Activated CD4-positive, alpha-beta T cell treated with anti-CD3 and anti-CD28 coated beads for 36 hours (primary cell): ENCODE data around the gene ZSCAN5B. TPM values are rescaled to one million over a fixed set of nuclear protein-coding genes. Genes with fewer than 3 reads are reported as not detected.
"Not testable (repeated sequence)": the region's sequence is repeated elsewhere in the genome, so short reads cannot be mapped to it uniquely, and the experiment has no call there.

ENCODE experiments used
- ATAC-seq: fragments of 200-7000 bp; cut with Tn5 transposase; one replicate; pipeline ENCODE4 v1.10.0; 2021; ENCODE audit warnings: mild to moderate bottlenecking, moderate library complexity
- CTCF ChIA-PET: fragments of 350-600 bp; sonication (Branson Sonifier 250); formaldehyde crosslinking; loops from one replicate; lab custom pipeline; 2021; ENCODE audit warnings: antibody characterized with exemption; lab: Charles Lee
- POLR2A ChIA-PET: fragments of 350-600 bp; sonication (Branson Sonifier 250); formaldehyde crosslinking; loops from one replicate; lab custom pipeline; 2021; ENCODE audit warnings: antibody characterized with exemption, inconsistent platforms; lab: Charles Lee
- DNase-seq: peaks from one replicate; pipeline ENCODE4 v3.0.0-alpha.2; 2020
- H3K27ac Mint-ChIP-seq: one replicate; pipeline ENCODE4 v1.8.0; 2021; ENCODE audit warnings: mixed read lengths
- H3K27me3 Mint-ChIP-seq: one replicate; pipeline ENCODE4 v1.8.0; 2021; ENCODE audit warnings: mixed read lengths
- H3K36me3 Mint-ChIP-seq: one replicate; pipeline ENCODE4 v1.8.0; 2021; ENCODE audit warnings: low read depth, mixed read lengths
- H3K4me1 Mint-ChIP-seq: one replicate; pipeline ENCODE4 v1.8.0; 2021; ENCODE audit warnings: mixed read lengths
- H3K4me3 Mint-ChIP-seq: one replicate; pipeline ENCODE4 v1.8.0; 2021; ENCODE audit warnings: mild to moderate bottlenecking, moderate library complexity, mixed read lengths
- H3K9me3 Mint-ChIP-seq: one replicate; pipeline ENCODE4 v1.8.0; 2021; ENCODE audit warnings: low read depth, mixed read lengths
- intact Hi-C, 2 experiments: fragments of 100-400 bp; cut with DNase I in 1 of 2; cut with micrococcal nuclease in 1 of 2; formaldehyde crosslinking; loops; one replicate each; pipeline versions ENCODE4 v1.14.2 to v1.15.1; 2022 to 2024; cut with DNase I, micrococcal nuclease
- total RNA-seq, 2 experiments: library from RNA; stranded (reverse); gene quantifications; one replicate each; pipeline ENCODE4 v1.2.3, GENCODE V29; 2021

ZSCAN5B gene
- total RNA-seq, 2 experiments from 2014 or later: not detected

- DNase-seq (no peak), ATAC-seq (no peak)
- Mint-ChIP-seq H3K4me1 (no peaks in the 10 kb centered on the region), H3K36me3 (no peaks in the 10 kb centered on the region), H3K4me3 (no peak overlapping the region), H3K27me3 (peaks cover 11% of the 10 kb centered on the region), H3K9me3 (no peaks in the 10 kb centered on the region), H3K27ac (no peak overlapping the region)
- intact Hi-C loops: no loop called here
- POLR2A ChIA-PET: no interaction called here
- CTCF ChIA-PET: interaction anchor here (0.7 kb wide), 1 partner anchor 125 kb away, joined by 3 read pairs; no protein-coding TSS in a partner anchor
These were observed 11.5 kb upstream of the ZSCAN5B start for GRCh38 chr19:56209091-56209490.

GRCh38 chr19:56207581-56207980, 10.0 kb upstream of the ZSCAN5B start:
- ATAC-seq, H3K9me3 Mint-ChIP-seq, CTCF ChIA-PET, POLR2A ChIA-PET, H3K4me1 Mint-ChIP-seq, H3K27me3 Mint-ChIP-seq, H3K36me3 Mint-ChIP-seq, H3K4me3 Mint-ChIP-seq, DNase-seq, intact Hi-C loops, H3K27ac Mint-ChIP-seq: not testable (repeated sequence)

- intact Hi-C loops: no loop called here
- no peaks in the 10 kb centered on the region for H3K36me3 Mint-ChIP-seq
- H3K27me3 Mint-ChIP-seq: peaks cover 4% of the 10 kb centered on the region
- no peaks in the 10 kb centered on the region for H3K9me3 Mint-ChIP-seq
- H3K27ac Mint-ChIP-seq: no peak within 1 kb of the TSS
- no peaks in the 10 kb centered on the region for H3K4me1 Mint-ChIP-seq
- ChIA-PET POLR2A (no interaction called here), CTCF (interaction anchor here (0.6 kb wide), 1 partner anchor 1521 kb away, joined by 3 read pairs; no protein-coding TSS in a partner anchor)
- DNase-seq (no peak), ATAC-seq (no peak)
- no peak within 1 kb of the TSS for H3K4me3 Mint-ChIP-seq
These were observed 4.4 kb upstream of the ZSCAN5B start, which contains the start of gene ZSCAN5C for GRCh38 chr19:56201973-56202372. Gene ZSCAN5C (plus strand): TSS chr19:56202273. CDS start chr19:56205914, 3,641 bp downstream.

- Mint-ChIP-seq H3K36me3 (no peaks in the 10 kb centered on the region), H3K4me3 (no peak overlapping the region), H3K27me3 (no peaks in the 10 kb centered on the region), H3K27ac (no peak overlapping the region), H3K4me1 (no peaks in the 10 kb centered on the region), H3K9me3 (no peaks in the 10 kb centered on the region)
- intact Hi-C loops: no loop called here
- ChIA-PET POLR2A (no interaction called here), CTCF (no interaction called here)
- DNase-seq: no peak
- ATAC-seq: no peak
These were observed 2.1 kb upstream of the ZSCAN5B start for GRCh38 chr19:56199687-56200086.

- H3K9me3 Mint-ChIP-seq: no peaks in the 10 kb centered on the region
- H3K4me3 Mint-ChIP-seq: no peak overlapping the region
- H3K36me3 Mint-ChIP-seq: no peaks in the 10 kb centered on the region
- ChIA-PET CTCF (no interaction called here), POLR2A (no interaction called here)
- DNase-seq (no peak), ATAC-seq (no peak)
- H3K4me1 Mint-ChIP-seq: no peaks in the 10 kb centered on the region
- intact Hi-C loops: no loop called here
- no peak overlapping the region for H3K27ac Mint-ChIP-seq
- H3K27me3 Mint-ChIP-seq: no peaks in the 10 kb centered on the region
These were observed 3.5 kb downstream of the ZSCAN5B start for GRCh38 chr19:56193981-56194640.

GRCh38 chr19:56191711-56192110, 5.9 kb downstream of the ZSCAN5B start:
- Mint-ChIP-seq H3K4me1 (no peaks in the 10 kb centered on the region), H3K36me3 (no peaks in the 10 kb centered on the region), H3K27me3 (peaks cover 2% of the 10 kb centered on the region), H3K4me3 (no peak overlapping the region), H3K9me3 (no peaks in the 10 kb centered on the region), H3K27ac (no peak overlapping the region)
- DNase-seq (no peak), ATAC-seq (no peak)
- ChIA-PET POLR2A (no interaction called here), CTCF (no interaction called here)
- intact Hi-C loops: no loop called here

GRCh38 chr19:56191115-56191514, 6.5 kb downstream of the ZSCAN5B start:
- CTCF ChIA-PET: no interaction called here
- intact Hi-C loops: no loop called here
- H3K9me3 Mint-ChIP-seq: no peaks in the 10 kb centered on the region
- peaks cover under 1% of the 10 kb centered on the region for H3K4me1 Mint-ChIP-seq
- peaks cover 2% of the 10 kb centered on the region for H3K27me3 Mint-ChIP-seq
- ATAC-seq: no peak
- POLR2A ChIA-PET: no interaction called here
- H3K27ac Mint-ChIP-seq: no peak overlapping the region
- DNase-seq: peak; percentile 8
- H3K36me3 Mint-ChIP-seq: no peaks in the 10 kb centered on the region
- H3K4me3 Mint-ChIP-seq: no peak overlapping the region

- no peak for ATAC-seq
- POLR2A ChIA-PET: no interaction called here
- Mint-ChIP-seq H3K4me3 (no peak overlapping the region), H3K27me3 (peaks cover 2% of the 10 kb centered on the region), H3K36me3 (no peaks in the 10 kb centered on the region), H3K4me1 (peaks cover 6% of the 10 kb centered on the region), H3K9me3 (no peaks in the 10 kb centered on the region), H3K27ac (no peak overlapping the region)
- no peak for DNase-seq
- intact Hi-C loops: no loop called here
- CTCF ChIA-PET: interaction anchor here (1.0 kb wide), 1 partner anchor 145 kb away, joined by 3 read pairs; no protein-coding TSS in a partner anchor
These were observed 7.8 kb downstream of the ZSCAN5B start for GRCh38 chr19:56189785-56190184.

- no peak overlapping the region for H3K4me3 Mint-ChIP-seq
- ChIA-PET POLR2A (interaction anchor here (0.6 kb wide), 1 partner anchor 72 kb away, joined by 3 read pairs; no protein-coding TSS in a partner anchor), CTCF (interaction anchor here (0.7 to 1.1 kb wide), 2 partner anchors 97 to 104 kb away, joined by 3 to 4 read pairs; no protein-coding TSS in a partner anchor)
- H3K27ac Mint-ChIP-seq: no peak overlapping the region
- H3K27me3 Mint-ChIP-seq: no peaks in the 10 kb centered on the region
- H3K9me3 Mint-ChIP-seq: no peaks in the 10 kb centered on the region
- ATAC-seq: no peak
- DNase-seq: no peak
- no peaks in the 10 kb centered on the region for H3K4me1 Mint-ChIP-seq
- intact Hi-C loops: no loop called here
- no peaks in the 10 kb centered on the region for H3K36me3 Mint-ChIP-seq
These were observed 19.9 kb downstream of the ZSCAN5B start for GRCh38 chr19:56177564-56178243.

- POLR2A ChIA-PET: interaction anchor here (0.6 kb wide), 1 partner anchor 72 kb away, joined by 3 read pairs; no protein-coding TSS in a partner anchor
- no peak for DNase-seq
- Mint-ChIP-seq H3K4me3 (no peak overlapping the region), H3K27me3 (no peaks in the 10 kb centered on the region), H3K4me1 (peaks cover under 1% of the 10 kb centered on the region), H3K36me3 (no peaks in the 10 kb centered on the region), H3K27ac (no peak overlapping the region), H3K9me3 (no peaks in the 10 kb centered on the region)
- intact Hi-C loops: no loop called here
- ATAC-seq: no peak
- CTCF ChIA-PET: interaction anchor here (0.6 kb wide), 1 partner anchor 67 kb away, joined by 3 read pairs; no protein-coding TSS in a partner anchor
These were observed 20.7 kb downstream of the ZSCAN5B start for GRCh38 chr19:56176881-56177280.

GRCh38 chr19:56176310-56176709, 21.3 kb downstream of the ZSCAN5B start:
- intact Hi-C loops, H3K27ac Mint-ChIP-seq, H3K4me1 Mint-ChIP-seq, ATAC-seq, POLR2A ChIA-PET, H3K9me3 Mint-ChIP-seq, DNase-seq, H3K4me3 Mint-ChIP-seq, H3K27me3 Mint-ChIP-seq, H3K36me3 Mint-ChIP-seq, CTCF ChIA-PET: not testable (repeated sequence)
